Sigmoid colon (tissue), 3 donors: ENCODE results near the gene MARK3.

Experiments
- CTCF ChIP-seq, 4 experiments: fragments of 450-650 bp in 3 of 4; fragments of 200-600 bp in 1 of 4; IDR thresholded peaks; one replicate each; pipeline ENCODE4 v1.5.1; 2016 to 2019; ENCODE audit warnings: antibody characterized with exemption in 4 of 4, mild to moderate bottlenecking in 3 of 4, moderate library complexity in 2 of 4
- POLR2A ChIP-seq, 2 donors: fragments of 450-650 bp; IDR thresholded peaks; one replicate each; pipeline ENCODE4 v1.6.1; 2016; ENCODE audit warnings: antibody characterized with exemption in 2 of 2, mild to moderate bottlenecking in 2 of 2, moderate library complexity in 2 of 2

- TF ChIP-seq POLR2A (IDR thresholded peaks at IDR 0.05) (no peak), CTCF (IDR thresholded peaks at IDR 0.05) (no peak)
Observed at GRCh38 chr14:103444837-103445524, 59.8 kb downstream of the MARK3 start.
